Hepatocyte (in vitro differentiated cells): ENCODE results near the gene SNAPC3. TPM values are rescaled to one million over a fixed set of nuclear protein-coding genes. Genes with fewer than 3 reads are reported as not detected.
A peak's percentile ranks its signal among the peaks of the same experiment; 100 is the strongest.

Source experiments
- DNase-seq: peaks from one replicate; pipeline ENCODE4 v3.0.0-alpha.2; 2016; ENCODE audit warnings: low spot score
- H2AFZ ChIP-seq: fragments of 200-600 bp; sonication (generic); 2 replicates; pipeline ENCODE4 v1.6.0; 2016; ENCODE audit warnings: antibody characterized with exemption, mild to moderate bottlenecking
- H3K27ac ChIP-seq: fragments of 200-600 bp; sonication (generic); 2 replicates; pipeline ENCODE4 v1.5.1; 2016; ENCODE audit warnings: mild to moderate bottlenecking
- H3K27me3 ChIP-seq: fragments of 200-600 bp; sonication (generic); 2 replicates; pipeline ENCODE4 v1.6.1; 2016
- H3K36me3 ChIP-seq: fragments of 200-600 bp; sonication (generic); replicated peaks from 2 replicates; pipeline ENCODE4 v1.5.1; 2016; ENCODE audit warnings: low read depth; ENCODE audit not compliant: insufficient read depth
- H3K4me1 ChIP-seq: fragments of 200-600 bp; sonication (generic); 2 replicates; pipeline ENCODE4 v1.5.1; 2016; ENCODE audit warnings: mild to moderate bottlenecking, moderate library complexity; ENCODE audit not compliant: insufficient read depth
- H3K4me2 ChIP-seq: fragments of 200-600 bp; sonication (generic); 2 replicates; pipeline ENCODE4 v1.6.0; 2016
- H3K4me3 ChIP-seq: fragments of 200-600 bp; sonication (generic); 2 replicates; pipeline ENCODE4 v1.5.1; 2016; ENCODE audit warnings: mild to moderate bottlenecking
- H3K79me2 ChIP-seq: fragments of 200-600 bp; sonication (generic); 2 replicates; pipeline ENCODE4 v1.6.0; 2017; ENCODE audit warnings: mild to moderate bottlenecking
- H3K9me2 ChIP-seq: fragments of 200-600 bp; sonication (generic); replicated peaks from 2 replicates; pipeline ENCODE4 v1.6.0; 2017; ENCODE audit warnings: mild to moderate bottlenecking; ENCODE audit not compliant: insufficient read depth
- H3K9me3 ChIP-seq: fragments of 200-600 bp; sonication (generic); 2 replicates; pipeline ENCODE4 v1.5.1; 2016; ENCODE audit warnings: low read depth, mild to moderate bottlenecking
- H4K20me1 ChIP-seq: fragments of 200-600 bp; sonication (generic); 2 replicates; pipeline ENCODE4 v1.6.0; 2016; ENCODE audit warnings: mild to moderate bottlenecking; ENCODE audit not compliant: insufficient read depth, poor library complexity, severe bottlenecking
- CTCF ChIP-seq: fragments of 200-600 bp; sonication (generic); IDR thresholded peaks from 2 replicates; pipeline ENCODE4 v1.5.1; 2016; ENCODE audit warnings: antibody characterized with exemption, mild to moderate bottlenecking; ENCODE audit not compliant: poor library complexity
- EZH2 ChIP-seq: fragments of 200-600 bp; sonication (generic); IDR thresholded peaks from 2 replicates; pipeline ENCODE4 v1.6.1; 2016; ENCODE audit warnings: antibody characterized with exemption, mild to moderate bottlenecking, borderline replicate concordance
- EZH2phosphoT487 ChIP-seq: fragments of 200-600 bp; sonication (generic); IDR thresholded peaks from one replicate; pipeline ENCODE4 v1.6.1; 2018; ENCODE audit warnings: antibody characterized with exemption, mild to moderate bottlenecking, low read depth, moderate library complexity; ENCODE audit not compliant: unreplicated experiment, severe bottlenecking
- WGBS: methylation state at CpG from one replicate; pipeline ENCODE4 v1.1.6; 2016; ENCODE audit warnings: low lambda C conversion rate; ENCODE audit errors: missing lambda C conversion rate; 5-methylcytosine and 5-hydroxymethylcytosine counted together
- polyA plus RNA-seq: library from polyadenylated mRNA; unstranded; fragments of >200 nt; fragmentation: Nextera tagmentation; extraction: Ambion mirVana; gene quantifications from 2 replicates; pipeline ENCODE4 v1.2.1, GENCODE V29; 2016
- total RNA-seq: library from RNA; depleted of rRNA; stranded (reverse); fragments of >200 nt; gene quantifications from 2 replicates; pipeline ENCODE4 v1.2.3, GENCODE V29; 2014

Gene SNAPC3
- total and polyA plus RNA-seq, 2 experiments from 2014 or later: 21.2 to 34.1 TPM

DNA sequence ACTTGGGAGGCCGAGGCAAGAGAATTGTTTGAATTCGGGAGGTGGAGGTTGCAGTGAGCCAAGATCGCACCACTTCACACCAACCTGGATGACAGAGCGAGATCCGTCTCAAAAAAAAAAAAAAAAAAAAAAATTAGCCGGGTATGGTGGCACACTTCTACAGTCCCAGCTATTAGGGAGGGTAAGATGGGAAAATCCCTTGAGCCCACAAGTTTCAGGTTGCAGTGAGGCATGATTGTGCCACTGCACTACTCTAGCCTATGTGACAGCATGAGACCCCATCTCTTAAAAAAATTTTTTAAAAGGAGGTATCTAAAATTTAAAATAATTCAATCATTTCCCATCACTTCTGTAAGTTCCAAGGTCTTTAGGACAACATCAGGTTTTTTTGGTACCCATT is 62.1 kb downstream of the SNAPC3 start:
- no peak overlapping the region for H3K4me3 ChIP-seq
- no peak for DNase-seq
- no peaks in the 10 kb centered on the region for H3K9me3 ChIP-seq
- no peak overlapping the region for H2AFZ ChIP-seq
- no peaks in the 10 kb centered on the region for H4K20me1 ChIP-seq
- H3K36me3 ChIP-seq: no peaks in the 10 kb centered on the region
- H3K4me2 ChIP-seq: no peak overlapping the region
- no peaks in the 10 kb centered on the region for H3K4me1 ChIP-seq
- no peaks in the 10 kb centered on the region for H3K27me3 ChIP-seq
- no peaks in the 10 kb centered on the region for H3K79me2 ChIP-seq
- 96% methylated on average over 6 of the region's 6 CpGs for WGBS
- H3K9me2 ChIP-seq: no peaks in the 10 kb centered on the region
- TF ChIP-seq EZH2 (no peak), CTCF (no peak), EZH2phosphoT487 (no peak)
- no peak overlapping the region for H3K27ac ChIP-seq

- TF ChIP-seq EZH2phosphoT487 (no peak), EZH2 (no peak), CTCF (peak; percentile 53)
- no peaks in the 10 kb centered on the region for H4K20me1 ChIP-seq
- H3K4me2 ChIP-seq: no peak overlapping the region
- no peak overlapping the region for H3K27ac ChIP-seq
- H3K27me3 ChIP-seq: no peaks in the 10 kb centered on the region
- no peak overlapping the region for H2AFZ ChIP-seq
- no peaks in the 10 kb centered on the region for H3K36me3 ChIP-seq
- peak; percentile 29 for DNase-seq
- no peak overlapping the region for H3K4me3 ChIP-seq
- no peaks in the 10 kb centered on the region for H3K9me3 ChIP-seq
- H3K79me2 ChIP-seq: no peaks in the 10 kb centered on the region
- WGBS: 75% methylated on average over 2 of the region's 2 CpGs
- no peaks in the 10 kb centered on the region for H3K4me1 ChIP-seq
- no peaks in the 10 kb centered on the region for H3K9me2 ChIP-seq
Measured at GRCh38 chr9:15485836-15486666, 63.4 kb downstream of the SNAPC3 start.

DNA sequence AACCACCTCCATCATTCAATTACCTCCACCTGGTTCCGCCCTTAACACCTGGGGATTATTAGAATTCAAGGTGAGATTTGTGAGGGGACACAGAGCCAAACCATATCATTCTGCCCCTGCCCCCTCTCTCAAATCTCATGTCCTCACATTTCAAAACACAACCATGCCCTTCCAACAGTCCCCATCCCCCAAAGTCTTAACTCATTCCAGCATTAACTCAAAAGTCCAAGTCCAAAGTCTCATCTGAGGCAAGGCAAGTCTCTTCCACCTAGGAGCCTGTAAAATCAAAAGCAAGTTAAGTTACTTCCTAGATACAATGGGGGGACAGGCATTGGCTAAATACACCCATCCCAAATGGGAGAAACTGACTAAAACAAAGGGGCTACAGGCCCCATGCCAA is 69.3 kb downstream of the SNAPC3 start:
- DNase-seq: no peak
- H3K4me2 ChIP-seq: no peak overlapping the region
- WGBS: 100% methylated on average over 1 of the region's 1 CpG
- no peaks in the 10 kb centered on the region for H3K36me3 ChIP-seq
- H3K4me1 ChIP-seq: no peaks in the 10 kb centered on the region
- no peak for TF ChIP-seq EZH2
- TF ChIP-seq EZH2phosphoT487: no peak
- TF ChIP-seq CTCF: no peak
- H3K27ac ChIP-seq: no peak overlapping the region
- H2AFZ ChIP-seq: no peak overlapping the region
- H3K9me3 ChIP-seq: no peaks in the 10 kb centered on the region
- H3K27me3 ChIP-seq: no peaks in the 10 kb centered on the region
- H4K20me1 ChIP-seq: no peaks in the 10 kb centered on the region
- H3K79me2 ChIP-seq: peaks cover 3% of the 10 kb centered on the region
- no peaks in the 10 kb centered on the region for H3K9me2 ChIP-seq
- no peak overlapping the region for H3K4me3 ChIP-seq
